ENCODE measurements around the gene KIAA0040.

The KIAA0040 gene

GRCh38 chr1:175166746-175167145, 25.8 kb downstream of the KIAA0040 start:
- H3K4me2 ChIP-seq: no peak overlapping the region
- H3K9ac ChIP-seq: no peak overlapping the region
- H4K20me1 ChIP-seq (ENCODE audit: insufficient read depth): no peaks in the 10 kb centered on the region
- TF ChIP-seq CTCF (conservative IDR thresholded peaks at IDR 0.05; ENCODE audit: low read depth, low read length): no peak
- H3K36me3 ChIP-seq (ENCODE audit: insufficient read depth): 0 out of 2 replicates have a peak, but pooled peaks cover 4% of the 10 kb centered on the region
- H3K4me1 ChIP-seq (ENCODE audit: low read depth, poor library complexity, severe bottlenecking): no peaks in the 10 kb centered on the region
- no peaks in the 10 kb centered on the region for H3K27me3 ChIP-seq (ENCODE audit: insufficient read depth, low read depth)
- no peaks in the 10 kb centered on the region for H3K79me2 ChIP-seq (ENCODE audit: insufficient read depth, low read depth)
- no peak overlapping the region for H3K27ac ChIP-seq
- H3K4me3 ChIP-seq (IDR thresholded peaks at IDR 0.05; ENCODE audit: insufficient read depth, low read depth, low read length): no peak overlapping the region
- no peak overlapping the region for H2AFZ ChIP-seq (ENCODE audit: low read depth)

GRCh38 chr1:175164751-175165150, 27.8 kb downstream of the KIAA0040 start:
- H3K79me2 ChIP-seq (ENCODE audit: insufficient read depth, low read depth): no peaks in the 10 kb centered on the region
- no peaks in the 10 kb centered on the region for H4K20me1 ChIP-seq (ENCODE audit: insufficient read depth)
- H3K4me2 ChIP-seq: no peak overlapping the region
- no peak overlapping the region for H3K4me3 ChIP-seq (IDR thresholded peaks at IDR 0.05; ENCODE audit: insufficient read depth, low read depth, low read length)
- H2AFZ ChIP-seq (ENCODE audit: low read depth): no peak overlapping the region
- no peak for TF ChIP-seq CTCF (conservative IDR thresholded peaks at IDR 0.05; ENCODE audit: low read depth, low read length)
- no peaks in the 10 kb centered on the region for H3K4me1 ChIP-seq (ENCODE audit: low read depth, poor library complexity, severe bottlenecking)
- 0 out of 2 replicates have a peak, but pooled peaks cover 4% of the 10 kb centered on the region for H3K36me3 ChIP-seq (ENCODE audit: insufficient read depth)
- H3K27me3 ChIP-seq (ENCODE audit: insufficient read depth, low read depth): no peaks in the 10 kb centered on the region
- H3K27ac ChIP-seq: no peak overlapping the region
- H3K9ac ChIP-seq: no peak overlapping the region

GRCh38 chr1:175163702-175164101, 28.9 kb downstream of the KIAA0040 start:
- 0 out of 2 replicates have a peak, but pooled peaks cover 4% of the 10 kb centered on the region for H3K36me3 ChIP-seq (ENCODE audit: insufficient read depth)
- no peaks in the 10 kb centered on the region for H3K4me1 ChIP-seq (ENCODE audit: low read depth, poor library complexity, severe bottlenecking)
- H3K4me3 ChIP-seq (IDR thresholded peaks at IDR 0.05; ENCODE audit: insufficient read depth, low read depth, low read length): no peak overlapping the region
- no peaks in the 10 kb centered on the region for H3K27me3 ChIP-seq (ENCODE audit: insufficient read depth, low read depth)
- no peak for TF ChIP-seq CTCF (conservative IDR thresholded peaks at IDR 0.05; ENCODE audit: low read depth, low read length)
- H3K9ac ChIP-seq: no peak overlapping the region
- H4K20me1 ChIP-seq (ENCODE audit: insufficient read depth): no peaks in the 10 kb centered on the region
- no peaks in the 10 kb centered on the region for H3K79me2 ChIP-seq (ENCODE audit: insufficient read depth, low read depth)
- H3K27ac ChIP-seq: no peak overlapping the region
- no peak overlapping the region for H2AFZ ChIP-seq (ENCODE audit: low read depth)
- no peak overlapping the region for H3K4me2 ChIP-seq

- Histone ChIP-seq H3K4me3 (IDR thresholded peaks at IDR 0.05; ENCODE audit: insufficient read depth, low read depth, low read length) (no peak overlapping the region), H3K9ac (no peak overlapping the region), H3K4me2 (no peak overlapping the region), H4K20me1 (ENCODE audit: insufficient read depth) (no peaks in the 10 kb centered on the region), H2AFZ (ENCODE audit: low read depth) (no peak overlapping the region), H3K4me1 (ENCODE audit: low read depth, poor library complexity, severe bottlenecking) (no peaks in the 10 kb centered on the region), H3K36me3 (ENCODE audit: insufficient read depth) (0 out of 2 replicates have a peak, but pooled peaks cover 4% of the 10 kb centered on the region), H3K79me2 (ENCODE audit: insufficient read depth, low read depth) (no peaks in the 10 kb centered on the region), H3K27ac (no peak overlapping the region), H3K27me3 (ENCODE audit: insufficient read depth, low read depth) (no peaks in the 10 kb centered on the region)
- TF ChIP-seq CTCF (conservative IDR thresholded peaks at IDR 0.05; ENCODE audit: low read depth, low read length): no peak
Observed at GRCh38 chr1:175162955-175163354, 29.6 kb downstream of the KIAA0040 start.

Measured in KMS-11 (cell line).